GM12874 (cell line): ENCODE results near the gene COL12A1.

Source experiments
- TF ChIP-seq, protein P1 (sequence below): IDR thresholded peaks from 2 replicates; pipeline ENCODE4 v1.5.1; 2011; ENCODE audit warnings: low read depth, mild to moderate bottlenecking, control low read depth, low read length, moderate library complexity; ENCODE audit not compliant: insufficient read depth

The COL12A1 gene

DNA sequence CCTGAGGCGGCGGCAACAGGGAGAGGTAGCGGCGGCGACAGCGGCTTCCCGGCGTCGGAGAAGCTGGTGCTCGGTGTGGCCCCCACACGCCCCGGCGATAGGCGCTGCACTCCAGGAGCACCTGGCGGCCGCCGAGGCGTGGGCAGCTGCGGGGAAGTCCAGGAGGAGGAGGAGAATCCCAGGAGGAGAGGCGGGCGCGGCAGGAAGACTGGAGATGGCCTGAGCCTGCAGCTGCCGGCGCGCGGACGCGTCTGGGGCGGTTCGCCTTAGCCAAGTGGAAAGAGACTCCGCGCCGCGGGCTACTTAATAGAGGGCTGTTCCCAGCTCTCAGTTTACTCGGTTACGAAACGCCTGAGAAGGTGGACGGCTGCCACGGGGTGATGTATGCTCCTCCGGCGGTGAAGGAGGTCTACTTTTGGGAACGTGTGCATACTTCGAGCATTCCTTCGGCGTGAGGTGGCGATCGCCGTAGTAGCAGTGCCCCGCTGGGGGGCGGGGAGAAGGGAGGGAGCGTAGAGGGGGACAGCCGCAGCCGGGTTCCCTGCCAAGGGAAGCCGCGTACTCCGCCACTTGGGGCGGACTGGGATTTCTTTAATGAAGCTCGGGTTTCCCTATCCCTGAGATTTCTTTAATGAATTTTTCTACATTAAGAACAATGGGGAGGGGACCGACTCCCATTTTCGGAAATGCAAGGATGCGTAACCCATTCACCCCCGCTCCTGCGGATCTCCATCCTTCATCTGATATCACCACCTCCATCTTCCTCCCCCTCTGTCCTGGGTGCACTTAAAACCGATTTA is at the start of gene COL12A1:
COL12A1 (minus strand) TSS at position 278 of the 800 bp plus-strand sequence. CDS start 3,261 bp downstream, outside the sequence.
- TF ChIP-seq, protein P1, sequence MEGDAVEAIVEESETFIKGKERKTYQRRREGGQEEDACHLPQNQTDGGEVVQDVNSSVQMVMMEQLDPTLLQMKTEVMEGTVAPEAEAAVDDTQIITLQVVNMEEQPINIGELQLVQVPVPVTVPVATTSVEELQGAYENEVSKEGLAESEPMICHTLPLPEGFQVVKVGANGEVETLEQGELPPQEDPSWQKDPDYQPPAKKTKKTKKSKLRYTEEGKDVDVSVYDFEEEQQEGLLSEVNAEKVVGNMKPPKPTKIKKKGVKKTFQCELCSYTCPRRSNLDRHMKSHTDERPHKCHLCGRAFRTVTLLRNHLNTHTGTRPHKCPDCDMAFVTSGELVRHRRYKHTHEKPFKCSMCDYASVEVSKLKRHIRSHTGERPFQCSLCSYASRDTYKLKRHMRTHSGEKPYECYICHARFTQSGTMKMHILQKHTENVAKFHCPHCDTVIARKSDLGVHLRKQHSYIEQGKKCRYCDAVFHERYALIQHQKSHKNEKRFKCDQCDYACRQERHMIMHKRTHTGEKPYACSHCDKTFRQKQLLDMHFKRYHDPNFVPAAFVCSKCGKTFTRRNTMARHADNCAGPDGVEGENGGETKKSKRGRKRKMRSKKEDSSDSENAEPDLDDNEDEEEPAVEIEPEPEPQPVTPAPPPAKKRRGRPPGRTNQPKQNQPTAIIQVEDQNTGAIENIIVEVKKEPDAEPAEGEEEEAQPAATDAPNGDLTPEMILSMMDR: no peak

- TF ChIP-seq, protein P1: no peak
Observed at GRCh38 chr6:75250552-75250951, 44.7 kb upstream of the COL12A1 start.

DNA sequence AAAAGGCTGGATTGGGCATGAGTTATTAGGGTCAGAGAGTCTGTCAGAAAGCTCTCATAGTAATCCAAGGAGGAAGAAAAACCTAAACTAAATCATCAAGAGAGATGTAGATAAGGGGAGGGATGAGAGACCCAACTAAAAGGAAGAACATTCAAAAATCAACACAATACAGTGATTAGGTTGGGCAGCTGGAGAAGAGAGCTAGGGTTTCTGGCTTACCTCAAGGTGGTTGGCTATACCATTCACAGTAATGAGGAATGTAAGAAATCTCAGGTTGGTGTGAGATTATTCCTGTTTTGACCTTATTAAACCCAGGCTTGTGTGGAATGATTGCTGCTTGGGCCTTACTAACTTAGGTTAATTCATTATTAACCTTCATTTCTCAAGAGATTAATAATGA is 44.0 kb upstream of the COL12A1 start:
- TF ChIP-seq, protein P1: no peak

- TF ChIP-seq, protein P1: no peak
Observed at GRCh38 chr6:75246386-75246785, 40.5 kb upstream of the COL12A1 start.

GRCh38 chr6:75244063-75244584 is 38.3 kb upstream of the COL12A1 start:
- TF ChIP-seq, protein P1: no peak

DNA sequence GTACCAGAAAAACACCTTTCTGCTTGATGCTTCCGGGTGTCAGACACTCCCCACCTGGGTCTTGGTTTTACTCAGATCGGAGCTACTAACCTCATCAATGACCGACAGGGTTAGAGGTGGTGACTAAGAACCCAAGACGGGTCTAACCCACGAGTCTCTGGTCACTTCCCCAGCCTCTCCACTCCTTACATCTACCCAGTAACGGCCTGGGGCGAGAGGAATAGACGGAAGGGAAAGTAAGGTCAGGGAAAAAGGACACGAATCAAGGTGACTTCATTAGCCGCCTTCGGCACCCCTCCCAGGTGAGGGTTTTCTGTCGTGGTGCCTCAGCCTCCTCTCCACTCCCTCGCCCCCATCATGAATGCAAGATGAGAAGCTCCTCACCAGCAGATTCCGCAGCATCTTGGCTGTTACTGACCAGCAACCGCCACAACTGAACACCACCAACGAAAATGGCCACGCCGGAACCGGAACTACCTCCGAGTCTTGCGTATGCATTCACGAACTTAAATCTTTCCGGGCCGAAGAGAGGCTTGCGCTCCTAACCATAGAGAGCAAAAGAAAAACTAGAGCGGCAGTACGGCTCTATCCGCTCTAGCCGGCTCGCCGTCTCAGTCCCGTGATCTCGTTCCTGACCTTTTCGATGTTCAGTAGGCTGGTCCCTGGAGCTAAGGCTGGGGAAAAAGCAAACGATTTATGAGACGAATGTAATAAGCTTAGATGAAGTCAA is 37.6 kb upstream of the COL12A1 start, which contains the start of gene COX7A2:
COX7A2 (minus strand) TSS at position 469 of the 730 bp plus-strand sequence; CDS start at position 402, 67 bp downstream.
- TF ChIP-seq, protein P1: no peak

- TF ChIP-seq, protein P1: no peak
Observed at GRCh38 chr6:75236630-75237029, 30.8 kb upstream of the COL12A1 start.
